PC-9 (cell line): ENCODE data around the gene MTR. TPM values are rescaled to one million over a fixed set of nuclear protein-coding genes. Genes with fewer than 3 reads are reported as not detected.

Experiments
- BruUV-seq: library from RNA; stranded (reverse); fragments of 400-500 nt; replicated peaks from 2 replicates; lab custom pipeline; 2021; lab: Mats Ljungman, UMichigan
- CTCF ChIA-PET: fragments of 300-600 bp; sonication (Branson Sonifier 250); formaldehyde crosslinking; loops from one replicate; lab custom pipeline; 2022; ENCODE audit warnings: antibody characterized with exemption; lab: Charles Lee
- POLR2A ChIA-PET: fragments of 300-600 bp; sonication (Branson Sonifier 250); formaldehyde crosslinking; loops from one replicate; lab custom pipeline; 2022; ENCODE audit warnings: antibody characterized with exemption; ENCODE audit not compliant: unreplicated experiment; lab: Charles Lee
- DNase-seq, 2 experiments: peaks; one replicate each; pipeline versions ENCODE4 v3.0.0 to v3.0.0-alpha.2; 2015 to 2022; ENCODE audit warnings: mixed read lengths in 1 of 2
- H2AFZ ChIP-seq: fragments of 200-600 bp; sonication (generic); 2 replicates; pipeline ENCODE4 v1.8.1; 2017; ENCODE audit warnings: antibody characterized with exemption
- H3F3A ChIP-seq: fragments of 200-600 bp; sonication (generic); 2 replicates; pipeline ENCODE4 v1.8.1; 2017; ENCODE audit warnings: antibody characterized with exemption, mild to moderate bottlenecking, low read depth; ENCODE audit not compliant: insufficient read depth
- H3K27ac ChIP-seq: fragments of 200-600 bp; sonication (generic); 2 replicates; pipeline ENCODE4 v1.6.1; 2016; ENCODE audit warnings: mixed run types
- H3K27me3 ChIP-seq: fragments of 200-600 bp; sonication (generic); 2 replicates; pipeline ENCODE4 v1.6.1; 2016; ENCODE audit warnings: low read depth, mixed run types; ENCODE audit not compliant: insufficient read depth
- H3K36me3 ChIP-seq: fragments of 200-600 bp; sonication (generic); 2 replicates; pipeline ENCODE4 v1.6.1; 2016; ENCODE audit warnings: low read depth, mixed run types
- H3K4me1 ChIP-seq: fragments of 200-600 bp; sonication (generic); replicated peaks from 2 replicates; pipeline ENCODE4 v1.6.1; 2016; ENCODE audit warnings: mixed run types; ENCODE audit not compliant: insufficient read depth
- H3K4me2 ChIP-seq: fragments of 200-600 bp; sonication (generic); 2 replicates; pipeline ENCODE4 v1.6.1; 2017; ENCODE audit warnings: mixed run types
- H3K4me3 ChIP-seq: fragments of 200-600 bp; sonication (generic); 2 replicates; pipeline ENCODE4 v1.6.1; 2016; ENCODE audit warnings: mixed run types
- H3K79me2 ChIP-seq: fragments of 200-600 bp; sonication (generic); 2 replicates; pipeline ENCODE4 v1.6.1; 2017; ENCODE audit warnings: low read depth, mixed run types
- H3K9me2 ChIP-seq: fragments of 200-600 bp; sonication (generic); 2 replicates; pipeline ENCODE4 v1.8.1; 2017; ENCODE audit warnings: mild to moderate bottlenecking; ENCODE audit not compliant: insufficient read depth
- H3K9me3 ChIP-seq: fragments of 200-600 bp; sonication (generic); 2 replicates; pipeline ENCODE4 v1.8.1; 2016; ENCODE audit warnings: low read depth; ENCODE audit not compliant: insufficient read depth
- H4K20me1 ChIP-seq: fragments of 200-600 bp; sonication (generic); 2 replicates; pipeline ENCODE4 v1.8.1; 2017; ENCODE audit not compliant: insufficient read depth
- CTCF ChIP-seq: fragments of 200-600 bp; sonication (generic); conservative IDR thresholded peaks from 2 replicates; pipeline ENCODE4 v1.6.1; 2017; ENCODE audit warnings: mixed run types, antibody characterized with exemption, mild to moderate bottlenecking, moderate library complexity
- EZH2 ChIP-seq: fragments of 200-600 bp; sonication (generic); IDR thresholded peaks from 2 replicates; pipeline ENCODE4 v1.8.0; 2017; ENCODE audit warnings: antibody characterized with exemption, low read depth
- intact Hi-C: fragments of 100-400 bp; cut with micrococcal nuclease; formaldehyde crosslinking; loops from one replicate; pipeline ENCODE4 v1.10.0; 2022; ENCODE audit not compliant: unreplicated experiment
- total RNA-seq: library from RNA; stranded (reverse); gene quantifications from 2 replicates; pipeline ENCODE4 v1.2.3, GENCODE V29; 2021

MTR gene
- total RNA-seq, 1 experiment from 2014 or later: 20.9 TPM

GRCh38 chr1:236837897-236838296 is 42.8 kb downstream of the MTR start:
- no peak for TF ChIP-seq EZH2
- no peak for TF ChIP-seq CTCF
- H3K27ac ChIP-seq: no peak overlapping the region
- H3K4me2 ChIP-seq: no peak overlapping the region
- H3K27me3 ChIP-seq: no peaks in the 10 kb centered on the region
- BruUV-seq: no TSS peak
- no peak for DNase-seq
- ChIA-PET CTCF (no interaction called here), POLR2A (no interaction called here)
- no peak overlapping the region for H2AFZ ChIP-seq
- H4K20me1 ChIP-seq: no peaks in the 10 kb centered on the region
- intact Hi-C loops: no loop called here
- no peaks in the 10 kb centered on the region for H3K79me2 ChIP-seq
- no peaks in the 10 kb centered on the region for H3F3A ChIP-seq
- peaks cover 13% of the 10 kb centered on the region; the same call in 1 of the 2 replicates for H3K36me3 ChIP-seq
- H3K4me3 ChIP-seq: no peak overlapping the region
- no peaks in the 10 kb centered on the region for H3K9me2 ChIP-seq
- H3K4me1 ChIP-seq: no peaks in the 10 kb centered on the region
- H3K9me3 ChIP-seq: no peaks in the 10 kb centered on the region

DNA sequence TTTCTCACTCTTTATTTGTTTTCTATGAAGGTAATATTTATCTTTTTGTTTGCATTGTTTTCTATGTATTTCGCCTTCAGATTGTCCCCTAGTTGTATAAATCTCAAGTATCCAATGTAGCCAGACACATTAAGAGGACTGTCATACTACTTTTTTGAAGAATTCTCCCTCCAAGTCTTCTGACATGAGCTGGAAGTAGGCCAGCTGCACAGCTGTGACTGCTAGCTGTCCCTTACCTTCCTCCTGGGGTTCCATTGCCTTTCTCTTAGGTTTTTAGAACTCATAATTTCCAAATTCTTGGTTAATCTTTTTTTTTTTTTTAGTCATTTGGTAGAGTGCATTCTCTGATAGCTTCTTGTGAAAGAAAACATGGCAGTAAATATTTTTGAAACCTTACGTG is 46.2 kb downstream of the MTR start:
- ChIA-PET POLR2A (no interaction called here), CTCF (no interaction called here)
- H3K79me2 ChIP-seq: no peaks in the 10 kb centered on the region
- H3K27ac ChIP-seq: no peak overlapping the region
- no peak for DNase-seq
- intact Hi-C loops: no loop called here
- no TSS peak for BruUV-seq
- no peak overlapping the region for H2AFZ ChIP-seq
- no peak for TF ChIP-seq EZH2
- no peak for TF ChIP-seq CTCF
- H3K4me3 ChIP-seq: no peak overlapping the region
- H3K9me2 ChIP-seq: no peaks in the 10 kb centered on the region; the same call in 1 of the 2 replicates
- no peaks in the 10 kb centered on the region for H3F3A ChIP-seq
- no peaks in the 10 kb centered on the region; the same call in 1 of the 2 replicates for H4K20me1 ChIP-seq
- no peaks in the 10 kb centered on the region for H3K4me1 ChIP-seq
- 0 out of 2 replicates have a peak, but pooled peaks cover 4% of the 10 kb centered on the region for H3K36me3 ChIP-seq
- no peaks in the 10 kb centered on the region for H3K9me3 ChIP-seq
- no peak overlapping the region for H3K4me2 ChIP-seq
- no peaks in the 10 kb centered on the region for H3K27me3 ChIP-seq

DNA sequence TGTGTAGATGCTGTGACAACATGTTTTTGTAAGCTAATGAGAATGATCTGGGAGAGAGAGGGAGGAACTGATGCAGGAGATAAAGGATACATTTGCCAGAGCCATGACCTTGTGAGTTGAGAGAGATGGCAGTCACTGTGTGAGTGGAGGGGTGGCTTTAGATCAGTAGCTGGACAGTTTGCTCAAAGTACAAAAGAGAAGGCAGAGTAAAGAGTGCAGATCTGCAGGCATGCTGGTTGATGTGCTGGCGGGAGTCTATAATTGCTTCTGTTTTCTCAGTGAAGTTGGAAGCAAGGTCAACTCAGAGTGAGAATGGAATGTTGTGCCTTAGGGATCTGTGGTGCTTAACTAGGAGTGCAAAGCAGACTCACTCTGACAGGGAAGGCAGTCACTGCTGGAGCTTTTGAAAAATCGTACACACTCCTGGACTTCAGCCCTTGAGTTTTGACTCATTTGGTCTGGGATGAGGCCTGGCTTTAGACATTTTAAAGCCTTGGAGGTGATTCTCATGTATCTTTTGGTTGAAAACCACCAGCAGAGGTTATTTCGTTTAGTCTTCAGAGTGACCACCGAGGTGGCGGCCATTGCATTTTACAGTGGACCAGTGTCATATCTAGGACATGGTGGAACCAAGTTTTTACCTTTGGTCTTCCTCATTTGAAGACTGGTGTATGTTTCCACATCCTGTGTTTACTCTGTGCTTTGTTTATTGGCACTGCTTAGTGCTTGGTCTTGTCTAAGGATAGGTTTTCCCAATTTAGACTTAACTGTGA is 49.6 kb downstream of the MTR start:
- DNase-seq: no peak
- Histone ChIP-seq H3K27ac (no peak overlapping the region), H3F3A (no peaks in the 10 kb centered on the region), H3K27me3 (no peaks in the 10 kb centered on the region), H3K36me3 (no peaks in the 10 kb centered on the region), H3K4me3 (no peak overlapping the region), H3K79me2 (no peaks in the 10 kb centered on the region), H3K9me3 (no peaks in the 10 kb centered on the region), H4K20me1 (no peaks in the 10 kb centered on the region; the same call in 1 of the 2 replicates), H2AFZ (no peak overlapping the region), H3K9me2 (no peaks in the 10 kb centered on the region; the same call in 1 of the 2 replicates), H3K4me1 (no peaks in the 10 kb centered on the region), H3K4me2 (no peak overlapping the region)
- CTCF ChIA-PET: no interaction called here
- BruUV-seq: no TSS peak
- intact Hi-C loops: no loop called here
- POLR2A ChIA-PET: no interaction called here
- no peak for TF ChIP-seq CTCF
